NCI-H345 treated with DMSO at 0.1 percent for 48 hours (cell line): ENCODE data around the gene KLHL22.

Source experiments
- DNase-seq: peaks from one replicate; lab custom pipeline; 2025; ENCODE audit not compliant: unreplicated experiment; lab: John Stamatoyannopoulos, UW

Gene KLHL22

GRCh38 chr22:20434264-20434751 is 61.3 kb downstream of the KLHL22 start:
- DNase-seq: no peak

GRCh38 chr22:20433686-20434241 is 61.8 kb downstream of the KLHL22 start:
- no peak for DNase-seq

DNA sequence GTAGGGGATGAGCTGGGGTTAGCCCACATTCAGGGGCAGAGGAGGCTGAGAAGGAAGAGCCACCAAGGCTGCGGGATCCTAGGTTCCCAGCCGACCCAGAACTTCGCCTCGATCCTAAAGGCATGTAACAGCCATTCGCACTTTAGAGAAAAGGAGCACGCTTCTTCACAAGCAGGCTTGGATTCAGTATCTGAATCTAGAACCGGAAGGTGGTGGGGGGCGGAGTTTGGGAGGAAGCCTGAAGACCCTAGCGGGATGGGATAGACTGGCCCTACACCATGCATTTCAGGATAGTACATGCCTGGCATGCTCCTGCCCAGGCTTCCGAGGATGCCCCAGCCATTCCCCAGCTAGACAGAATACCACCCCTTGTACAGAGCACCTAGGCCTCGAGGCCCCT is 62.4 kb downstream of the KLHL22 start:
- no peak for DNase-seq

GRCh38 chr22:20432244-20432686 is 63.3 kb downstream of the KLHL22 start:
- DNase-seq: no peak

- no peak for DNase-seq
Measured at GRCh38 chr22:20431511-20432192, 63.9 kb downstream of the KLHL22 start.

DNA sequence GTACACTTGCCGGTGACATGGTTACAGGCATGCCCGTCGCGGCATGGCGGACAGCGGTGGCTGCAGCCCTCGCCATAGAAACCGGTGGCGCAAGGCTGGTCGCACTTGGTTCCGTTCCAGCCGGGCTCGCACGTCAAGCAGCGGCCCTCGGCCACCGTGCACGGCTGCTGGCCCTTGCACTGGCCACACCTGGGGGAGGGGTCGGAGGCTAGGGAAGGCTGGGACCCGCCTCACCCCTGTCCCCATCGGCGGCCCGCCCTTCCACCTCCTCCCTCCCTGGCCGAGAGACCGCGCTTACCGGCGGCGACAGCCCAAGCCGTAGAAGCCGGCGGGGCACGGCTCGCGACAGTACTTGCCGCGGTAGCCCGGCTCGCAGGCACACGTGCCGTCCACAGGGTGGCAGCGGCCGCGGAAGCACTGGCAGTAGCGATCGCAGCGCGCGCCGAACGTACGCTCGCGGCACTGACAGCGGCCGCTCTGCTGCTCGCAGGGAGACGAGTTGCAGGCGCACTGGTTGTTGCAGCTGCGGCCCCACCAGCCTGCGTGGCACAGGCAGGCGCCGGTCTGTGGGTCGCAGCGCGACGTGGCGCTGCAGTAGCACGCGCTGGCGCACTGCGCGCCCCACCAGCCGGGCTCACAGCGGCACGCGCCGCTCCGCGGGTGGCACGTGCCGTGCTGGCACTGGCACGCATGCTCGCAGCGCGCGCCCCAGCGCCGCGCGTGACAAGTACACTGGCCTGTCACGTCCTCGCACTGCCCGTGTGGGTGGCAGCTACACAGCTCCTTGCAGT is 64.7 kb downstream of the KLHL22 start:
- no peak for DNase-seq

DNA sequence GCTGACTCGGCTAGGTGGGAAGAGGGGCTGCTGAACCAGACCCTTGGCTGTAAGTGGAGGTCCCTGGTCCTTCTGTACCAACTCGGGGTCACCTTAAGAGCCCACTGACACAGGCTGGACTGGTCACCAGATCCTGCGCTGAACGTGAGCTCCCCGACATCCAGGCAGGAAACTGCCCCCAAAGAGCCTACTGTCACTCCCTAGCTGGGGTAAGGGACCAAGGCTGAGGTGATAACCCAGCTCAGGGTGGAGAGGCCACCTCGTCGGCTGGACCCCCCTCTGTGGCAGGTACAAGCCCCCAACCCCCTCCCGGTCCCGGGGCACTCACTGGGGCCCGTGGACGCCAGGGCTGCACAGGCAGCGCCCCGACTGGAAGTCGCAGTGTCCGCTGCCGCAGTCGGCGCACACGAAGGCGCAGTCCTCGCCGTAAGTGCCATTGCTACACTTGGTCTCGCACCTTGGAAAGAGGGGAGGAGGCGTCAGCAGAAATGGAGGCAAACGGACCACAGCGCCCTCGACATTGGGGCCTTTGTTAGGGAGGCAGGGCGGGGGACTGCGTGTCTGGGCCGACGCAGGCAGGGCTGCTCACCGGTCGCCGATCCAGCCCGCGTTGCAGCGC is 65.4 kb downstream of the KLHL22 start:
- no peak for DNase-seq

DNA sequence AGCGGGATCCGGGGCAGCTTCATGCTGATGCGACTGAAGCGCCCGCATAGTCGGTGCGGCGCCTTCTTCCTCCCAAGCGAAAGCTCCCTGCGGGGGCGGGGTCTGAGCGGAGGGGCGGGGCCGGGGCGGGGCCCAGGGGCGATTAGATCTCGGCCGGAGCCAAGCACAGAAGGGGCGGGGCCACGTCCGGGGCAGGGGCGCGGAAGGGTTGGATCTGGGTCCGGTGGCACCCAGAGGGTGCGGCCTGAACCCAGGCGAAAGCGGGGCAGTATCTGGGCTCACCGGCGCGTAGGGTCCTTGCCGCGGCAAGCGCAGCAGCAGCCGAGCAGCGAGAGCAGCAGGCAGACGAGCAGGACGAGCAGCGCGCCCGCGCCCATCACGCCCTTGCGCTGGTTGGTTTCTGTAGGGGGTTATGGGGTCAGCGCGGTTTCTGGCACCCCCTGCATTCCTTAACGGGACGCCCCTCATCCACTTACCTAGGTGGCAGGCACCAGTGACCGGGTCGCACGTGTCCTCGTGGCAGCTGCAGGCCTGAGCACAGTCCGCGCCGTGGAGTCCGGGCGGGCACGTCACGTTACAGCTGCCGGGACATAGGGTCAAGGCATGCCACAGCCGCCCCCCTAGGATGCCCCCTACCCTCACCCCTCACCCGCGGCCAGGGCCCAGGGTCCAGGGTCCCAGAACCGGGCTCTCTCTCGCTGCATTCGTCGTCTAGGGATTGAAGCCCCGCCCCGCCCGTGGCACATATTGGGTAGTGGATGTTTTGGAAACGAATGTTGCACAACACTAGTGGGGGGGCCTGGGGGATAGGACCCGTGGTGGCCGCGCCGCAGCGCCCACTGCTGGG is 66.1 kb downstream of the KLHL22 start:
- DNase-seq: no peak

DNA sequence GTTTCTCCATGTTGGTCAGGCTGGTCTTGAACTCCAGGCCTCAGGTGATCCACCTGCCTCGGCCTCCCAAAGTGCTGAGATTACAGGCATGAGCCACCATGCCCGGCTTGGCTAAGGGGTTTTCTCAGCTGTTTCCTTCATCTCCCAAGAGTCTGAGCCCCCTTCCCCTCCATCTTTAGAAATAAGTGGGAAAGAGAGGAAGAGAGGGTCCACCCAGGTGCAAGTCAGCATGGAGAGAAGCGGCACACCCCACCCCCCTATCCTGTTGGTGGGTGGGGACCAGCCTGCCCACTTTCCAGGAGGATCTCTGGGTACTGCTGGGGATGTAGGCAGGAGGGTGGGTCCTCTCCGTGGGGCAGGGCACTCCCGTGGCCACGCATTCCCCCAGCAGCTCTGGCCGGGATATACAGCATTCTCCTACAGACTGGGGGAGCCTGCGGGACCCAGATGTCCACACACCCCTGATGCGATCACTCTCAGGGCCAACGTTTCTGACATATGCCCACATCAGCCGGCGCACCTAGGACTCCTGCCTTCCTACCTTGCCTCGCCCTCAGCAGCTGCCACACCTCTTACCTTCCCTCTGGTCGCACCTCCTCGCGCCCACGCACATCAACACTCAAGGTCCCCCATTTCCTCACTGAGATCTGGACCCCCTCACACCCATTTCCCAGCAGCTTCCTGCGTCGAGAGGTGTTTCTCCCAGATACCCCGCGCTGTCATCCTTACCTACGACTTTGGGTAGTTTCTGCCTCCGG is 66.9 kb downstream of the KLHL22 start:
- no peak for DNase-seq

DNA sequence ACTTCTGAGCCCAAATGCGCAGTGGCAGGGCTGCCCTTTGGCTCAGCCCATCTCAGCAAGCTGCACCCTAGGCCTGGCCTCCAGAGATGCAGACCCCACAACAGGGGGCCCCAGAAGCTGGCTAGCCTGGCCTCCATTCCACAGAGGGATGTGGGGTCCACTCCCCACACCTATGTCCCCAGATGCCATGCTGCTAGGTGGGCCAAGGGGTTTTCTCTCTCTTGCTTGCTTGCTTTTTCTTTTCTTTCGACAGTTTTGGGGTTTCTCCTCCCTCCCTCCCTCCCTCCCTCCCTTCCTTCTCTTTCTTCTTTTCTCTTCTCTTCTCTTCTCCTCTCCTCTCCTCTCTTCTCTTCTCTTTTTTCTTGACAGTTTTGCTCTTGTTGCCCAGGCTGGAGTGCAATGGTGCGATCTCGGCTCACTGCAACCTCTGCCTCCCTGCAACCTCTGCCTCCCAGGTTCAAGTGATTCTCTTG is 67.6 kb downstream of the KLHL22 start:
- no peak for DNase-seq

GRCh38 chr22:20427104-20427944 is 68.3 kb downstream of the KLHL22 start:
- DNase-seq: no peak

DNA sequence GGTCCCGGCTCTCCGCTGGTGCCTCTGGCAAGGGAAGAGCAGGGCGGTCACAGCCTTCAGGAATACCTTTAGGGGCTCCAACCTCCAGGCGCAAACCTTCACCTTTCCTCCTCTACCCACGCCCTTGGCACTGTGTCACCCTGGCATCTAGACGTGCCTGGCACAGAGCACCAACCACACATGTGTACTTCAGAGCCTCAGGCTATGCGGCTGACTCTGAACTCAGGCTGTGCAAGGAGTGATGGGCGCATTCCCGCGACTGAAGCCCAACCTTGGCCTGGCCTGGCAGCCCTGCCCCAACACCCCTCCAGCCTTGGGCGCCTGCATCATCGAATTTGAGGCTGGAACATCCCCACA is 69.4 kb downstream of the KLHL22 start:
- DNase-seq: no peak

- no peak for DNase-seq
Measured at GRCh38 chr22:20425566-20426258, 69.9 kb downstream of the KLHL22 start.

- DNase-seq: no peak
Measured at GRCh38 chr22:20424932-20425565, 70.5 kb downstream of the KLHL22 start.

DNA sequence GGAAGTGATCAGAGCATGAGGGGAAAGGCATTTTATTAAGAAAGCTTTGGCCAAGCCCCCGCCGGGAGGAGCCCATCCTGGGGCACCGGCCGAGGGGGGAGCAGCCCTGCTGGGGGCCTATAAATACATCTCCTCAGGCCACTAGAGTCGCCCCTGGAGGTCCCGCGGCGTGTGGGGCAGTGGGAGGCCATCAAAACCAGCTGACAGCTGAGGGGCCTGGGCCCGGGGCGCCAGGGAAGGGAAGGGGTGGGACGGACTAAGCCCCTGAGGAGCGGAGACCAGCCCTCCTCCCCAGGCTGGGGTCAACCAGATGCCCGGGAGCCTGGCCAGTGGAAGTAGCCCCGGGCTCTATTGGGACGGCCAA is 71.0 kb downstream of the KLHL22 start:
- no peak for DNase-seq

DNA sequence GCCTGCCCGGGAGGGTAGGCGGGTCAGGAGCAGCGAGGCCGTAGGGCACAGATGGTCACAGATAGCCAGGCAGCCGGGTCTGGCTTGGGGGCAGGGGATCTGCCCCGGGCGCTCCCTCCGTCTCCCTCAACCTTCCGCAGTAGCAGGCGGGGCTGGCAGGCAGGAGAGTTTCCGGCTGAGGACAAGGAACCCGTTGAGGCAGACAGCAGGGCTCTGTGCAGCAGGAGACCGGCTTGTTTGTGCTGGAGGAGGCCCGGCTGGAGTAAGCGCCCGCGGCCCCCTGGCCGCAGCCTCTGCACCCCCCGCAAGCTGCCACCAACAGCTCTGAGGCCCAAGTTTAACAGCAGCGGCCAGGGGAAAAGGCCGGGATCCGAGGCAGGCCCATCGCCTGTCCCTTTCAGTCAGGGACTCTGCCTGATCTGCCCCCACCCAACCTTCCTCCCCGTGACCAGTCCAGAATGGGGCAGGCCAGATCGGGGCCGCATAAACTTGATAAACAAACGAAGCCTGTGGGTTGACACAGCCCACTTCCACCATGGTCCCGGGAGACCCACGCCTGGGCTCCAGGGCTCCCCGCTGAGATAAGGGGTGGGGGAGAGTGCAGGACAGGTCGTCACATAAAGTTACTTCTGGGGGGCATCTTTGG is 71.6 kb downstream of the KLHL22 start:
- no peak for DNase-seq
